Epidermal melanocyte (primary cell): Measurements from ENCODE around the gene GTF2F1.
"Not testable (repeated sequence)": the region's sequence is repeated elsewhere in the genome, so short reads cannot be mapped to it uniquely, and the experiment has no call there.

Source experiments
- DNase-seq: peaks from one replicate; pipeline ENCODE4 v3.0.0; 2011; ENCODE audit warnings: low spot score; ENCODE audit not compliant: insufficient read length

GTF2F1 gene

GRCh38 chr19:6358003-6358402, 35.0 kb downstream of the GTF2F1 start:
- DNase-seq: no peak

GRCh38 chr19:6357174-6357573, 35.8 kb downstream of the GTF2F1 start:
- no peak for DNase-seq

GRCh38 chr19:6355321-6356040, 37.5 kb downstream of the GTF2F1 start:
- DNase-seq: not testable (repeated sequence)

- no peak for DNase-seq
Observed at GRCh38 chr19:6354098-6354674, 38.8 kb downstream of the GTF2F1 start.

- no peak for DNase-seq
Observed at GRCh38 chr19:6352381-6353165, 40.4 kb downstream of the GTF2F1 start.

- no peak for DNase-seq
Observed at GRCh38 chr19:6350688-6351087, 42.3 kb downstream of the GTF2F1 start.

- DNase-seq: not testable (repeated sequence)
Observed at GRCh38 chr19:6349271-6349670, 43.7 kb downstream of the GTF2F1 start.

GRCh38 chr19:6343462-6343861, 49.5 kb downstream of the GTF2F1 start:
- no peak for DNase-seq

GRCh38 chr19:6340493-6341201, 52.3 kb downstream of the GTF2F1 start:
- DNase-seq: no peak

- DNase-seq: no peak
Observed at GRCh38 chr19:6334490-6335285, 58.3 kb downstream of the GTF2F1 start.

- no peak for DNase-seq
Observed at GRCh38 chr19:6333439-6333838, 59.5 kb downstream of the GTF2F1 start, which contains the start of gene ACER1. TSS of gene ACER1 (minus strand) at chr19:6333612. CDS start at chr19:6333551, 61 bp downstream.
